Endothelial cell of umbilical vein (primary cell): ENCODE data around the gene PCMTD2. TPM values are rescaled to one million over a fixed set of nuclear protein-coding genes. Genes with fewer than 3 reads are reported as not detected.

Source experiments
- BruUV-seq: library from RNA; stranded (reverse); fragments of 400-500 nt; replicated peaks from 2 replicates; lab custom pipeline; 2021; lab: Mats Ljungman, UMichigan
- CTCF ChIA-PET: fragments of 300-600, 350-600 bp; sonication (Branson Sonifier 250); formaldehyde crosslinking; loops from one replicate; lab custom pipeline; 2021; ENCODE audit warnings: antibody characterized with exemption, inconsistent platforms; lab: Charles Lee
- POLR2A ChIA-PET: fragments of 300-600, 350-600 bp; sonication (Branson Sonifier 250); formaldehyde crosslinking; loops from one replicate; lab custom pipeline; 2021; ENCODE audit warnings: antibody characterized with exemption, inconsistent platforms; lab: Charles Lee
- DNase-seq: peaks from one replicate; pipeline ENCODE4 v3.0.0-alpha.2; 2011; ENCODE audit warnings: low read depth, low spot score
- FAIRE-seq: peaks from 2 replicates; lab custom pipeline; 2011; peaks lifted over from hg19 to GRCh38; lab: Jason Lieb, UNC
- H2AFZ ChIP-seq: 2 replicates; pipeline ENCODE4 v1.6.0; 2012; ENCODE audit warnings: low read depth, low read length, control low read depth, inconsistent platforms
- H3K27ac ChIP-seq: 2 replicates; pipeline ENCODE4 v1.5.1; 2011; ENCODE audit warnings: low read depth, mild to moderate bottlenecking, control low read depth, low read length, moderate library complexity; ENCODE audit not compliant: insufficient read depth
- H3K27me3 ChIP-seq, 2 experiments: 2 replicates each; pipeline versions ENCODE4 v1.6.0 to v1.6.1; 2011; ENCODE audit warnings: low read length in 2 of 2, mixed read lengths in 1 of 2; ENCODE audit not compliant: control insufficient read depth in 2 of 2, insufficient read depth in 2 of 2
- H3K36me3 ChIP-seq, 2 experiments: 2 replicates in 1 of 2; 3 replicates in 1 of 2; pipeline ENCODE4 v1.5.1; 2011; ENCODE audit warnings: low read length in 2 of 2, mild to moderate bottlenecking in 1 of 2, moderate library complexity in 1 of 2; ENCODE audit not compliant: control insufficient read depth in 2 of 2, insufficient read depth in 2 of 2; ENCODE audit errors: extremely low read depth in 1 of 2
- H3K4me1 ChIP-seq: 3 replicates; pipeline ENCODE4 v1.5.1; 2011; ENCODE audit warnings: mild to moderate bottlenecking, low read length; ENCODE audit not compliant: control insufficient read depth, insufficient read depth; ENCODE audit errors: extremely low read depth
- H3K4me2 ChIP-seq: 2 replicates; pipeline ENCODE4 v1.6.1; 2011; ENCODE audit warnings: low read length, control low read depth, mixed read lengths; ENCODE audit not compliant: insufficient read depth
- H3K4me3 ChIP-seq, 3 experiments: fragments of 200-600 bp in 1 of 3; sonication (generic), shearing (Covaris generic) in 1 of 3; replicated peaks in 1 of 3; 2 replicates each; pipeline ENCODE4 v1.5.1; 2011 to 2016; ENCODE audit warnings: control low read depth in 3 of 3, low read length in 3 of 3, mild to moderate bottlenecking in 2 of 3, inconsistent platforms in 1 of 3, low read depth in 1 of 3, moderate library complexity in 1 of 3; ENCODE audit not compliant: insufficient read depth in 1 of 3
- H3K79me2 ChIP-seq: 2 replicates; pipeline ENCODE4 v1.6.0; 2012; ENCODE audit warnings: low read length, inconsistent platforms; ENCODE audit not compliant: control insufficient read depth, insufficient read depth
- H3K9ac ChIP-seq: replicated peaks from 2 replicates; pipeline ENCODE3; 2011; ENCODE audit warnings: low read length, control low read depth; ENCODE audit not compliant: insufficient read depth; ENCODE audit errors: extremely low read depth
- H3K9me1 ChIP-seq: replicated peaks from 3 replicates; pipeline ENCODE4 v1.6.0; 2011; ENCODE audit warnings: mild to moderate bottlenecking, low read length; ENCODE audit not compliant: control insufficient read depth, insufficient read depth; ENCODE audit errors: extremely low read depth
- H3K9me3 ChIP-seq: replicated peaks from 2 replicates; pipeline ENCODE4 v1.5.1; 2012; ENCODE audit warnings: low read length, inconsistent platforms; ENCODE audit not compliant: control insufficient read depth, insufficient read depth
- H4K20me1 ChIP-seq: replicated peaks from 2 replicates; pipeline ENCODE3; 2011; ENCODE audit warnings: mild to moderate bottlenecking, low read length; ENCODE audit not compliant: control insufficient read depth, insufficient read depth; ENCODE audit errors: extremely low read depth
- EZH2 ChIP-seq: IDR thresholded peaks from 2 replicates; pipeline ENCODE4 v1.6.1; 2012; ENCODE audit warnings: borderline replicate concordance, low read depth, mild to moderate bottlenecking, moderate library complexity, low read length, inconsistent platforms; ENCODE audit not compliant: severe bottlenecking
- FOS ChIP-seq: IDR thresholded peaks from 2 replicates; pipeline ENCODE4 v1.6.1; 2011; ENCODE audit warnings: mild to moderate bottlenecking, low read length, moderate library complexity, borderline replicate concordance; ENCODE audit not compliant: insufficient read depth
- GATA2 ChIP-seq: IDR thresholded peaks from 2 replicates; pipeline ENCODE4 v1.7.0; 2011; ENCODE audit warnings: low read depth, mild to moderate bottlenecking, moderate library complexity, mixed read lengths, low read length; ENCODE audit not compliant: insufficient read length, insufficient read depth
- JUN ChIP-seq: IDR thresholded peaks from 2 replicates; pipeline ENCODE4 v1.6.1; 2011; ENCODE audit warnings: borderline replicate concordance, low read depth; ENCODE audit not compliant: insufficient read length, insufficient read depth
- MYC ChIP-seq: IDR thresholded peaks from one replicate; pipeline ENCODE4 v1.6.1; 2011; ENCODE audit warnings: mild to moderate bottlenecking, low read depth, low read length
- POLR2A ChIP-seq: IDR thresholded peaks from 2 replicates; pipeline ENCODE4 v1.6.1; 2012; ENCODE audit warnings: low read depth, mild to moderate bottlenecking, control low read depth, low read length
- POLR2AphosphoS5 ChIP-seq: IDR thresholded peaks from 2 replicates; pipeline ENCODE4 v1.6.1; 2012; ENCODE audit warnings: low read depth, mild to moderate bottlenecking, control low read depth, low read length, moderate library complexity; ENCODE audit not compliant: insufficient read depth
- dilution Hi-C: fragments of 300-500 bp; cut with MboI; formaldehyde crosslinking; loops from one replicate; pipeline ENCODE4 v1.15.0; 2019; ENCODE audit warnings: low sequenced_read_pairs; ENCODE audit not compliant: extremely low pct_ligation_motif_present
- intact Hi-C: fragments of 100-400 bp; cut with micrococcal nuclease; formaldehyde crosslinking; loops from one replicate; pipeline ENCODE4 v1.10.0; 2022
- polyA plus RNA-seq, 4 experiments: library from polyadenylated mRNA; depleted of rRNA in 3 of 4; stranded (reverse) in 3 of 4; unstranded in 1 of 4; fragments of >200 nt; gene quantifications; 2 replicates each; pipeline versions ENCODE4 v1.2.1 to v1.2.3, GENCODE V29; 2011 to 2012; ENCODE audit warnings: missing spikeins in 1 of 4
- total RNA-seq: library from RNA; stranded (reverse); gene quantifications from 2 replicates; pipeline ENCODE4 v1.2.3, GENCODE V29; 2021
- TF ChIP-seq, protein P1 (sequence below): IDR thresholded peaks from 2 replicates; pipeline ENCODE4 v1.6.1; 2011; ENCODE audit not compliant: insufficient read depth, insufficient read length
- TF ChIP-seq, protein P2 (sequence below), 2 donors: IDR thresholded peaks; 1 replicate in 1 of 2; 2 replicates in 1 of 2; pipeline ENCODE4 v1.5.1; 2011; ENCODE audit warnings: low read length in 2 of 2, mild to moderate bottlenecking in 2 of 2, moderate library complexity in 2 of 2, control low read depth in 1 of 2, inconsistent platforms in 1 of 2, low read depth in 1 of 2; ENCODE audit not compliant: insufficient read depth in 1 of 2; ENCODE audit errors: extremely low read depth in 1 of 2

The PCMTD2 gene
- total and polyA plus RNA-seq, 2 donors (not counting 3 experiments of a cell fraction or from before 2014, with no cell fraction given): 27.4 to 45.7 TPM

DNA sequence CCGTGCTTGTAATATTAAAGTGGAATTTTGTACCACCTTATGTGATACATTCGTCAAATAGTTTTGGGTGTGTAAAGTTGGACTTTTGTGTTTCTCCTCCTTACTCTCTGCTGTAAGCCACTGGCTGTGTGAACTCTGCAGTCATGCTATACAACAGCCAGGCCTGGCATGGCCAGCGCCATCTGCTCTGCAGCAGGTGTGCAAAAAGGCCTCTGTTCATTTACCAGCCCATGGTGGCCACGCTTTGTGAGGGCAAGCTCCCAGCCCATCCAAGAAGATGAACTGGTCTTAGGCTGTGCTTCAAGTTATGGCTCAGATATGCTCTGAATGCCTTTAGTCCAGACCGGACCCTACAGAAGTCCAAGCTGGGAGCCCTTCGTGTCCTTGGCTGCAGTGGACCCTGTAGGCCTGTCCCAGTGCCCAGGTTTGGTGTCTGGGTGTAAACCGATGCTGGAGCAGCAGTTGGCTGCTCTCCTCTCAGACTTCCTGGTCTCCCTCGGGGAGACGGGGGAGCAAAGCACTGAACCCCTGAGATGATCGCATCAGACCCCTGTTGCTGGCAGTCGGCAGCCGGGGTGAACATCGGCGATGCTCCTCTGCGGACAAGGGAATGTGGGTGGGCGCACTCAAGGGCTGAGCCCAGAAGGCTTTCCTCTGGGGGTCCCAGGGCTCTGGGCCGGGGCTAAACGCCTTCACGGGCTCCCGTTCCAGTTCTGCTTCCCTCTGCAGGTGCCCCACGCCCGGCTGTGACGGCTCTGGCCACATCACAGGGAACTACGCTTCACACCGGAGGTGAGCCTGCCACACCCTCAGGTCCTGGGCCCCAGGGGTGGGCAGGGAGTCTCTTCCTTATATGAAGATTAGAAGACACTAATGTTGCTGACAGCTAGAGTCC, 28.6 kb upstream of the PCMTD2 start:
- Histone ChIP-seq H3K4me1 (peaks cover 6% of the 10 kb centered on the region), H3K36me3 (no peaks in the 10 kb centered on the region), H3K79me2 (no peaks in the 10 kb centered on the region), H3K4me3 (no peak overlapping the region), H3K4me2 (no peak overlapping the region), H3K9me1 (no peaks in the 10 kb centered on the region), H2AFZ (no peak overlapping the region), H4K20me1 (no peaks in the 10 kb centered on the region), H3K9me3 (no peaks in the 10 kb centered on the region), H3K27ac (no peak overlapping the region), H3K27me3 (no peaks in the 10 kb centered on the region), H3K9ac (no peak overlapping the region)
- POLR2A ChIA-PET: no interaction called here
- FAIRE-seq (no peak), DNase-seq (no peak)
- BruUV-seq: no TSS peak
- CTCF ChIA-PET: no interaction called here
- intact Hi-C loops: no loop called here
- dilution Hi-C loops: no loop called here
- TF ChIP-seq JUN: no peak

DNA sequence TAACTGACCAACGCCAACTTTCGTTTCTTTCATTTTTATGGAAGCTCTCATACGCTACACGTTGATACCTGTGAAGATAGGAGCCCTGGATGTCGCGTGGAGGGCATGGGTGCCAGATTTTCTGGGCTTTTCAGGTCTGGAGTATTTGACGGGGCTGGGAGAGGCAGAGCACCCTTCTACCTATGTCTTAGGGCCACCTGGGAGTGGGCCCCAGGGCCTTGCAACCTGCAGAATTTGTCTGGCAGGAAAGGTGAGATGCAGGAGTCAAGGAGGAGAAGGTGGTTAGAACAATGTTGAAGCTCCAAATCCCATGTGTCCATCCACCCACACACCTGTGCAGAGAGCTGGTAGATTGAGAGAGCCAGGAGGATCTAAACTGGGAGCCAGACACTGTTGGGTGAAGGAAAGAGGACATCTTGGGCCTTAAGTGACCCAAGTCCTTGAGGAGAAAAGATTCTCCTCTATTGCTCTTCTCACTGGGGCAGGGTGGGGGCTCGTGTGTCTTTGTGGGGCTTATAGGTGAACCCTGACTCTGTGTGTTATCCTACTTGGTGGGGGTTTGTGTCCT, 27.4 kb upstream of the PCMTD2 start:
- intact Hi-C loops: no loop called here
- Histone ChIP-seq H3K4me2 (no peak overlapping the region), H3K4me1 (peaks cover 6% of the 10 kb centered on the region), H3K9me3 (no peaks in the 10 kb centered on the region), H3K27me3 (no peaks in the 10 kb centered on the region), H3K9me1 (no peaks in the 10 kb centered on the region), H3K9ac (no peak overlapping the region), H3K4me3 (no peak overlapping the region), H3K36me3 (no peaks in the 10 kb centered on the region), H4K20me1 (no peaks in the 10 kb centered on the region), H2AFZ (no peak overlapping the region), H3K79me2 (no peaks in the 10 kb centered on the region), H3K27ac (no peak overlapping the region)
- ChIA-PET POLR2A (no interaction called here), CTCF (interaction anchor here (1.2 kb wide), 1 partner anchor 13 kb away, joined by 4 read pairs; no protein-coding TSS in a partner anchor)
- BruUV-seq: no TSS peak
- dilution Hi-C loops: no loop called here
- TF ChIP-seq, protein P1, sequence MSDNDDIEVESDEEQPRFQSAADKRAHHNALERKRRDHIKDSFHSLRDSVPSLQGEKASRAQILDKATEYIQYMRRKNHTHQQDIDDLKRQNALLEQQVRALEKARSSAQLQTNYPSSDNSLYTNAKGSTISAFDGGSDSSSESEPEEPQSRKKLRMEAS: no peak
- no peak for TF ChIP-seq EZH2
- TF ChIP-seq MYC: no peak
- no peak for TF ChIP-seq FOS
- no peak for TF ChIP-seq GATA2
- TF ChIP-seq, protein P2, sequence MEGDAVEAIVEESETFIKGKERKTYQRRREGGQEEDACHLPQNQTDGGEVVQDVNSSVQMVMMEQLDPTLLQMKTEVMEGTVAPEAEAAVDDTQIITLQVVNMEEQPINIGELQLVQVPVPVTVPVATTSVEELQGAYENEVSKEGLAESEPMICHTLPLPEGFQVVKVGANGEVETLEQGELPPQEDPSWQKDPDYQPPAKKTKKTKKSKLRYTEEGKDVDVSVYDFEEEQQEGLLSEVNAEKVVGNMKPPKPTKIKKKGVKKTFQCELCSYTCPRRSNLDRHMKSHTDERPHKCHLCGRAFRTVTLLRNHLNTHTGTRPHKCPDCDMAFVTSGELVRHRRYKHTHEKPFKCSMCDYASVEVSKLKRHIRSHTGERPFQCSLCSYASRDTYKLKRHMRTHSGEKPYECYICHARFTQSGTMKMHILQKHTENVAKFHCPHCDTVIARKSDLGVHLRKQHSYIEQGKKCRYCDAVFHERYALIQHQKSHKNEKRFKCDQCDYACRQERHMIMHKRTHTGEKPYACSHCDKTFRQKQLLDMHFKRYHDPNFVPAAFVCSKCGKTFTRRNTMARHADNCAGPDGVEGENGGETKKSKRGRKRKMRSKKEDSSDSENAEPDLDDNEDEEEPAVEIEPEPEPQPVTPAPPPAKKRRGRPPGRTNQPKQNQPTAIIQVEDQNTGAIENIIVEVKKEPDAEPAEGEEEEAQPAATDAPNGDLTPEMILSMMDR (IDR thresholded peaks at IDR 0.05; ENCODE audit: extremely low read depth in 1 of 2, insufficient read depth in 1 of 2, low read depth in 1 of 2, low read length in 2 of 2): no peak
- no peak for TF ChIP-seq POLR2AphosphoS5
- no peak for TF ChIP-seq JUN
- no peak for TF ChIP-seq POLR2A
- DNase-seq (no peak), FAIRE-seq (no peak)
